Amniotic epithelial cell (primary cell): ENCODE results near the gene RHOU.
"Not testable (repeated sequence)": the region's sequence is repeated elsewhere in the genome, so short reads cannot be mapped to it uniquely, and the experiment has no call there.

Experiments used
- DNase-seq: peaks from one replicate; pipeline ENCODE4 v3.0.0-alpha.2; 2010; ENCODE audit warnings: low read depth

The RHOU gene

GRCh38 chr1:228760979-228761378 is 25.7 kb downstream of the RHOU start:
- no peak for DNase-seq

- DNase-seq = no peak
Measured at GRCh38 chr1:228763561-228763960, 28.3 kb downstream of the RHOU start.

- DNase-seq = no peak
Measured at GRCh38 chr1:228765168-228765946, 30.1 kb downstream of the RHOU start.

- no peak for DNase-seq
Measured at GRCh38 chr1:228766788-228767187, 31.5 kb downstream of the RHOU start.

GRCh38 chr1:228767636-228768354 is 32.5 kb downstream of the RHOU start:
- no peak for DNase-seq

GRCh38 chr1:228768355-228769000 is 33.2 kb downstream of the RHOU start:
- no peak for DNase-seq

DNA sequence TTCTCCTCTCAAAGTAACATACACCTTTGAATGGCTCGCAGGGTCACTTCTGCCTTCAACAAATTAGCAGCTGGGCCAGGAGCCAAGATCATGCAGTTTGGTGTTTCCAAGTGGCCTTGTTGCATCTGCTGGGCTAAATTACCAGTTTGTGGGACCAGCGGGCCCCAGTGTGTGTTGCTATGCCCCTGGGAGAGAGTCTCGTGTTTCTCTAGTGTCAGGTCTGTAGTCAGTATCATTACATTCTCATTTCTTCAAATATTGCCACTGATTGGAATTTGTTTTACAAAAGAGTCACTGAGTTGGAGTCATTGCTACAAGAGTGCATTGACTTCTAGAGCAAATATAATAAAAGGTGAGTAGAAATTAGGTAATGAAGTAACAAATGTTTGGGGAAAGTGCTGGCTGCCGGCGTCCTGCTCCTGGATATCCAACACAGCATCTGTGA is 35.5 kb downstream of the RHOU start:
- no peak for DNase-seq

GRCh38 chr1:228772516-228773212 is 37.4 kb downstream of the RHOU start:
- no peak for DNase-seq

DNA sequence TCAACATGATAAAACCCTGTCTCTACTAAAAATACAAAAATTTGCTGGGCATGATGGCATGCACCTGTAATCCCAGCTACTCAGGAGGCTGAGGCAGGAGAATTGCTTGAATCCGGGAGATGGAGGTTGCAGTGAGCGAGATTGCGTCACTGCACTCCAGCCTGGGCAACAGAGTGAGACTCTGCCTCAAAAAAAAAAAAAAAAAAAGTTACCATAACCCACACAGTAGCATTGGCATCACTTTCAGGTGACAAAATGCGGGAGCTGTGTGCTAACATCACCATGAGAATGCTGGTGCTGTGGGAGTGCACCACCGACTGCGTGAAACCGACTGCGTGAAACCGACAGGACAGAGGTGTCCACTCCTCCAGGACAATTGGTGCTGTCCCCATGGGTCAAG is 40.7 kb downstream of the RHOU start:
- not testable (repeated sequence) for DNase-seq

DNA sequence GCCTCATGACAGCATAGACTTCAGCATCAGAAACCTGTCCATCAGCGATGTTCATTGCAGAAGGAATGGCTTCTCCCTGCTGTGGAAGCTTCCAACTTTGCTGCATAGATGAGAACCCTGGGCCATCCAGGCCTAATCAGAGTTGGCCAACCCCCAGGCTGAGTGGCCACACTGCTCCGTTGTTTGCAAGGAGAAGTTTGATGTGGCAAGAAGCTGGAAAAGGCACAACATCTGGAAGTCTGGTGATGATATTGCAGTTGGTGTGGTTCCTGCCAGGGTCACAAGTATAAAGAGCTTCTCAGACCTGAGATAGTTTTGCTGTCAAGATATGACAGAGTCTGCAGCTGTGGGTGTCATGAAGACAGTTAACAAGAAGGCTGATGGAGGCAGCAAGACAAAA is 41.2 kb downstream of the RHOU start:
- no peak for DNase-seq

- DNase-seq = no peak
Measured at GRCh38 chr1:228777236-228777635, 42.0 kb downstream of the RHOU start.

- DNase-seq = no peak
Measured at GRCh38 chr1:228778026-228778425, 42.7 kb downstream of the RHOU start.

- DNase-seq = no peak
Measured at GRCh38 chr1:228778466-228778865, 43.2 kb downstream of the RHOU start.

DNA sequence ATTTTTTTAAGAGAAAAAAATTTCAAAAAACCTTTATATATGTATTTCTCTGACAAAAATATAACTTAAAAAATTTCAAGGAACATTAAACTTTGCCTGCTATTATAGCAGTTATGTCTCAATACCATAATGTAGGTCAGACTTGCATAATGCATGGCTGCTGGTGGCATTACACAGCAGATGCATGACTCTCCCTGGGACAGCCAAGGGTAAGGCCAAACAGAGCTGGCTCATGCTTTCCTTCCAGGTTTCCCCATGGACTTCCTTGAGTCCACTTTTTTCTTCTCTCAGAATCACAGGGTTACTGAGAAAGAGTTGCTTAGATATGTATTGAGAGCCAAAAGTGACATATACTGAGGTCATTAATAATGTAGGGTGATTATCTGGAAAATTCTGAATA is 43.7 kb downstream of the RHOU start:
- DNase-seq = peak; percentile 60

- DNase-seq = peak; percentile 96
Measured at GRCh38 chr1:228781161-228781808, 46.0 kb downstream of the RHOU start.

DNA sequence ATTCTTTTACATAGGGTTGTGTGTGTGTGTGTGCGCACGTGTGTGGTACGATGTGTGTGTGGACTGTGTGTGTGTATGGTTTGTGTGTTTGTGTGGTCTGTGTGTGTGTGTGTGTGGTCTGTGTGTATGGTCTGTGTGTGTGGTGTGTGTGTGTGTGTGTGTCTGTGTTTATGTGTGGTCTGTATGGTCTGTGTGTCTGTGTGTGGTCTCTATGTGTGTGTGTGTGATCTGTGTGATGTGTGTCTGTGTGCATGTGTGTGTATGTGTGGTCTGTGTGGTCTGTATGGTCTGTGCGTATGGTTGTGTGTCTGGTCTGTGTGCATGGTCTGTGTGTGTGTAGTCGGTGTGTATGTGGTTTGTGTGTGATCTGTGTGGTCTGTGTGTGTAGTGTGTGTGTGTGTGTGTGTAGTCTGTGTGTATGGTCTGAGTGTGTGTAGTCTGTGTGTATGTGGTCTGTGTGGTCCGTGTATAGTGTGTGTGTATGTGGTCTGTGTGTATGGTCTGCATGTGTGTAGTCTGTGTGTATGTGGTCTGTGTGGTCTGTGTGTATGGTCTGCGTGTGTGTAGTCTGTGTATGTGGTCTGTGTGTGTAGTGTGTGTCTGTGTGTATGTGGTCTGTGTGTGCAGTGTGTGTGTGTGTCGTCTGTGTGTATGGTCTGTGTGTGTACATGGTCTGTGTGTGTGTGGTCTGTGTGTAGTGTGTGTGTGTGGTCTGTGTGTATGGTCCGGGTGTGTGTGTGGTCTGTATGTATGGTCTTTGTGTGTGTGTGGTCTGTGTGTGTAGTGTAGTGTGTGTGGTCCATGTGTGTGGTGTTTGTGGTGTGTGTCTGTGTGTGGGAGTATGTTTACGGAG is 46.8 kb downstream of the RHOU start:
- no peak for DNase-seq

DNA sequence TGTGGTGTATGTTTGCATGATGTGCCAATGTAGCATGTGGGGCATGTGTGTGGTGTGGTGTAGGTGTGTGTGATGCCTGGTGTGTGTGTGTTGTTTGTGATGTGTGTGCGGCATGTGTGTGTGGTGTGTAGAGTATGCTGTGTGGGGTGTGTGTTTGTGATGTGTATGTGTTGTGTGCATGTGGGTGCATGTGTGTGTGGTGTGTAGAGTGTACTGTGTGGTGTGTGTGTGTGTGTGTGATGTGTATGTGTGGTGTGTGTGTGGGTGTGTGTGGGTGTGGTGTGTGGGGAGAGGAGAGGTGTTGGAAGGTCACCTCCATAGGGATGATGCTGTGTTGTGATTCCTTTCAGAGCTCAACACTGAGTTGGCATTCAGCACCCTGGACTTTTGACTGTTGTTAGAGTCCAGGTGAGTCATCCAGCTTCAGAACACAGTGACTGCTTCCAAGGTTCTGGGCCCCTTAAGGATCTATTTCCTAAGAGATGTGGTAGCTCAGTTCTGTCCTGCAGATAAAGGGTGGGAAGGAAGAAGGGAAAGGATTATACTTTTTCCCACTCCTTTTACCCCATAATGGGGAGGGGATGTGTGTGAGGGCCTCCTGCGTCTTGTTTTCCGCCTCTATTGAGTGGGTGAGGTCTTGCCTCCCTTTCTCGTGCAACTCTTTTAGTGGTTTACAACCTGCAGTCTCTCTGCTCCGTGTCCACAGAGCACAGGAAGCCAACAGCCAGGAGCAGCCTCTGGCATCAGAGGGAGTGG is 47.6 kb downstream of the RHOU start:
- peak; percentile 90 for DNase-seq

- peak; percentile 54 for DNase-seq
Measured at GRCh38 chr1:228783418-228784040, 48.2 kb downstream of the RHOU start.

GRCh38 chr1:228784181-228784580 is 48.9 kb downstream of the RHOU start:
- no peak for DNase-seq
